ENCODE measurements around the gene STK11IP. TPM values are rescaled to one million over a fixed set of nuclear protein-coding genes. Genes with fewer than 3 reads are reported as not detected.

STK11IP gene
- total RNA-seq, 4 donors from 2014 or later, result 33.9 to 77.0 (median 72.3) TPM

DNA sequence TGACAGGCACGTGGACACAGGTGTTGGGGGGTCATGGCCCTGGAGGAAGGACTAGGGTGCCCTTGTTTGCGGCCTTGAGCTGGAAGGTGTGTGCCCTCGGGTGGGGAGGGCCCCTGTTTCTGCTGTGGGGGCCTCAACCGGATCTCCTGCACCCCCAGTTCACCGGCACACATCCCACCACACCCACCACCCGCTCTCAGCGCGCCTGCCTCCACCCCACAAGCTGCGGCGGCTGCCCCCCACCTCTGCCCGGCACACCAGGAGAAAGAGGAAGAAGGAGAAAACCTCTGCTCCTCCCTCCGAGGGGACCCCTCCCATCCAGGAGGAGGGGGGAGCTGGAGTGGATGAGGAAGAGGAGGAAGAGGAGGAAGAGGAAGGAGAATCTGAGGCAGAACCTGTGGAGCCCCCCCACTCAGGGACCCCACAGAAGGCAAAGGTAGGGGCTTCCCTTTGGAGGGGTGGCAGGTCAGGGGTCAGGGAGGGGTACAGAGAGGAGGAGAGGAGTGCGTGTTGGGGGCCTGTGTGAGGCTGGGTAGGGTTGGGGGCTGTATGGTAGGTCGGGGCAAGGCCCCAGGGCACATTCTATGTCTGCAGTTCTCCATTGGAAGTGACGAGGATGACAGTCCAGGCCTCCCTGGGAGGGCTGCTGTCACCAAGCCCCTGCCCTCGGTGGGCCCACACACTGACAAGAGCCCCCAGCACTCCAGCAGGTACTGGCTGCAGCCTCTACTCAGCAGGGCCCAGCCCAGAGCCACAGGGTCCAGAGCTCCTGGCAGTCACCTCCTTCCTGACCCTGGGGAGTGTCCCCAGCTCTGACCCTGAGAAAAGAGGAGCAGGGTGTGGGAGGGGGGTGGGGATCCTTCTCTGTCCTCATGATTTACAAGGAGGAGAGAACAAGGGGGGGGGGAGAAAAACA is 31.6 kb downstream of the STK11IP start:
- Histone ChIP-seq H3K9me3 (no peaks in the 10 kb centered on the region), H3K27ac (no peak overlapping the region), H3K27me3 (peaks cover 0 to 11% of the 10 kb centered on the region in 2 donors), H3K4me1 (peaks cover 0 to 12% (median 2%) of the 10 kb centered on the region in 4 donors), H3K4me3 (no peak overlapping the region), H3K36me3 (peaks cover 0 to 25% (median 0%) of the 10 kb centered on the region in 3 donors)
- WGBS, 2 donors, result 68 to 74% methylated on average over 15 to 16 of the region's 16 CpGs
- no peak for TF ChIP-seq EP300 (IDR thresholded peaks at IDR 0.05)
- TF ChIP-seq, protein P1, sequence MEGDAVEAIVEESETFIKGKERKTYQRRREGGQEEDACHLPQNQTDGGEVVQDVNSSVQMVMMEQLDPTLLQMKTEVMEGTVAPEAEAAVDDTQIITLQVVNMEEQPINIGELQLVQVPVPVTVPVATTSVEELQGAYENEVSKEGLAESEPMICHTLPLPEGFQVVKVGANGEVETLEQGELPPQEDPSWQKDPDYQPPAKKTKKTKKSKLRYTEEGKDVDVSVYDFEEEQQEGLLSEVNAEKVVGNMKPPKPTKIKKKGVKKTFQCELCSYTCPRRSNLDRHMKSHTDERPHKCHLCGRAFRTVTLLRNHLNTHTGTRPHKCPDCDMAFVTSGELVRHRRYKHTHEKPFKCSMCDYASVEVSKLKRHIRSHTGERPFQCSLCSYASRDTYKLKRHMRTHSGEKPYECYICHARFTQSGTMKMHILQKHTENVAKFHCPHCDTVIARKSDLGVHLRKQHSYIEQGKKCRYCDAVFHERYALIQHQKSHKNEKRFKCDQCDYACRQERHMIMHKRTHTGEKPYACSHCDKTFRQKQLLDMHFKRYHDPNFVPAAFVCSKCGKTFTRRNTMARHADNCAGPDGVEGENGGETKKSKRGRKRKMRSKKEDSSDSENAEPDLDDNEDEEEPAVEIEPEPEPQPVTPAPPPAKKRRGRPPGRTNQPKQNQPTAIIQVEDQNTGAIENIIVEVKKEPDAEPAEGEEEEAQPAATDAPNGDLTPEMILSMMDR (IDR thresholded peaks at IDR 0.05), result no peak
- TF ChIP-seq POLR2A (IDR thresholded peaks at IDR 0.05), result no peak
- no peak for DNase-seq (ENCODE audit: low spot score in 2 of 2)

DNA sequence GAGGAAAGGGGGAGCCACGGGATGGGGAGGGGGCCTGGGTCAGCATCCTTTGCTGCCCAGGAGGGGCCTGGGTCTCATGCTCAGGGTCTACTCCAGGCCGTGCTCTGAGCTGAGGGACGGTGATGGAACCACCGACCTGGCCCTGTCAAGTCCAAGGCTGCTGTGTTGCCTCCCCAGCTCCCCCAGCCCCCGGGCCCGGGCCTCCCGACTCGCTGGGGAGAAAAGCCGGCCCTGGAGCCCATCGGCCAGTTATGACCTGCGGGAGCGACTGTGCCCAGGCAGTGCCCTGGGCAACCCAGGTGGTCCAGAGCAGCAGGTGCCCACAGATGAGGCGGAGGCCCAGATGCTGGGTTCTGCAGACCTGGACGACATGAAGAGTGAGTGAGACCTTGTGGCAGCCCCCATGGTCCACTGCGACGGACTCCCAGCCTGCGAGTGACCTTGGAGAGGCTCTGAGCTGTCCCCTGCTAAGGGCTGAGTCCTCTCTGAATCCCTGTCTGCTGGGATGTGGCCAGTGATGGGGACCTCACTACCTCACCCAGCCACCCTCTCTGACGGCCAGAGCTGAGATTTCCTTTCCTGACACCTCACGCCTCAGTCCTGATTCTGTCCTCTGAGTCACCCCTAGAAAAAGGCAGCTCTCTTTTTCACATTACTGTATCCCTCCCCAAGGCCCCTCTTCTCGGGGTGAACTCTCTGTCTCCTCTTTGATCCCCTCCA is 32.5 kb downstream of the STK11IP start:
- Histone ChIP-seq H3K4me3 (no peak overlapping the region), H3K27me3 (peaks cover 0 to 11% of the 10 kb centered on the region in 2 donors), H3K9me3 (no peaks in the 10 kb centered on the region), H3K36me3 (peaks cover 0 to 34% (median 0%) of the 10 kb centered on the region in 3 donors), H3K27ac (no peak overlapping the region), H3K4me1 (peaks cover 0 to 12% (median 2%) of the 10 kb centered on the region in 4 donors)
- no peak for TF ChIP-seq EP300 (IDR thresholded peaks at IDR 0.05)
- TF ChIP-seq POLR2A (IDR thresholded peaks at IDR 0.05), result no peak
- TF ChIP-seq, protein P1 (IDR thresholded peaks at IDR 0.05), result no peak
- DNase-seq (ENCODE audit: low spot score in 2 of 2), result no peak
- 74 to 76% methylated on average over 13 to 15 of the region's 20 CpGs for WGBS, 2 donors

DNA sequence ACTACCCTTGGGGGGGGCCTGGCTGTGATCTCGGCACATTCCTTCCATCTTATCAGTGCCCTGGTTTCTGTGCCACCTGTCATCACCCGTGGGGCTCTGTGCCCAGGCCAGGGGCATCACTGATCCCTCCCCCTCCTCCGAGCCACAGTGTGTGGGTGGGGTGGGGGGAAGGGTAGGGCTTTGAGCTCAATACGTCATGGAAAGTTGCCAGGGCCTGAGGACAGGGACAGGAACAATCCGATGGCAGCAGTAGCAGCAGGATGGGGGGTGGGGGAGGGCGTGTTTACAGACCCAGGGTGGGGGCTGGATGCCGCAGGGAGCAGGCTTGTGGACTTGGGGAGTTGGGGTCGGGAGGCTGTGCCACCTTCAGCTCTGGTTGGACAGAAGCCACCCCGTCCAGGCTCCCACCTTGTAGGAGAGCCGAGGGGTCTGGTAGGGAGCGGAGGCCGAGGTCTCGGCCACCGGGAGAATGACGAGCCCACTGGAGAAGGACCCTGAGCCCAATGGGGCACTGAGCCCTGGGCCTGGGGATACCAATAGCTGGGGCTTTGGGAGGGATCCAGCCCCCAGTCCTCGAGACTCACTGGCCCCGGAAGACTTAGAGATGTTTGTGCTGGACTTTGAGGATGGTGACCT is 33.2 kb downstream of the STK11IP start:
- TF ChIP-seq POLR2A (IDR thresholded peaks at IDR 0.05), result no peak
- no peak for TF ChIP-seq EP300 (IDR thresholded peaks at IDR 0.05)
- TF ChIP-seq, protein P1 (IDR thresholded peaks at IDR 0.05), result no peak
- Histone ChIP-seq H3K27ac (no peak overlapping the region), H3K4me1 (peaks cover 0 to 12% (median 2%) of the 10 kb centered on the region in 4 donors), H3K4me3 (no peak overlapping the region), H3K27me3 (peaks cover 0 to 11% of the 10 kb centered on the region in 2 donors), H3K9me3 (no peaks in the 10 kb centered on the region), H3K36me3 (peaks cover 0 to 37% (median 0%) of the 10 kb centered on the region in 3 donors)
- WGBS, 2 donors, result 57 to 72% methylated on average over 12 to 17 of the region's 17 CpGs
- no peak for DNase-seq (ENCODE audit: low spot score in 2 of 2)

DNA sequence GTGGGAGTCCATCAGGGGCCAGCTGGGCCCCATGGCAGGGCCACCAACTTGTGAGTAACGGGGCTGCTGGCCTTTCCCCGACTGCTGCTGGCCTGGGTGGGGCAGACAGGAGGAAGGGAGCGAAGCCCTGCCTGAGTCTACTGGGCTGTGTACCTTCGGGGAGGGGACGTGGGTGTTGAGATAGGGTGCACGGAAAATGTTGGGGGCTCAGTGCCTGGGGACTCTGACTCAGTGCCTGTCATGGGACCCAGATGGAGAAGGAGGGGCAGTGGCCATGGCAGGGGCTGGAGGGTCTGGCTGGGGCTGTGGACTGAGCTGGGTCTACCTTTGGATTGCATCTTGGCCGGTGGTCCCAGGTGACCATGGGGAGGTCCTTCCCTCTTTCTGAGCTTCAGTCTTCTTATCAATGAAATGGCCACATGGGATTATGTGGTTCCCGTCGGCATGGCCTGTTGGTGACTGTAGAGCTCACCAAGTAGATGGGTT is 33.8 kb downstream of the STK11IP start:
- Histone ChIP-seq H3K27ac (no peak overlapping the region), H3K4me3 (no peak overlapping the region), H3K4me1 (peaks cover 0 to 12% (median 2%) of the 10 kb centered on the region in 4 donors), H3K36me3 (peaks cover 0 to 37% (median 0%) of the 10 kb centered on the region in 3 donors), H3K27me3 (peaks cover 0 to 11% of the 10 kb centered on the region in 2 donors), H3K9me3 (no peaks in the 10 kb centered on the region)
- WGBS, 2 donors, result 94% methylated on average over 9 of the region's 9 CpGs
- no peak for DNase-seq (ENCODE audit: low spot score in 2 of 2)
- TF ChIP-seq, protein P1 (IDR thresholded peaks at IDR 0.05), result no peak
- no peak for TF ChIP-seq POLR2A (IDR thresholded peaks at IDR 0.05)
- TF ChIP-seq EP300 (IDR thresholded peaks at IDR 0.05), result no peak

Data from tibial nerve (tissue), 4 donors.